Measurements from ENCODE around the gene THAP4. TPM values are rescaled to one million over a fixed set of nuclear protein-coding genes. Genes with fewer than 3 reads are reported as not detected.

The THAP4 gene
- total RNA-seq, 1 donor from 2014 or later, result 59.1 TPM

DNA sequence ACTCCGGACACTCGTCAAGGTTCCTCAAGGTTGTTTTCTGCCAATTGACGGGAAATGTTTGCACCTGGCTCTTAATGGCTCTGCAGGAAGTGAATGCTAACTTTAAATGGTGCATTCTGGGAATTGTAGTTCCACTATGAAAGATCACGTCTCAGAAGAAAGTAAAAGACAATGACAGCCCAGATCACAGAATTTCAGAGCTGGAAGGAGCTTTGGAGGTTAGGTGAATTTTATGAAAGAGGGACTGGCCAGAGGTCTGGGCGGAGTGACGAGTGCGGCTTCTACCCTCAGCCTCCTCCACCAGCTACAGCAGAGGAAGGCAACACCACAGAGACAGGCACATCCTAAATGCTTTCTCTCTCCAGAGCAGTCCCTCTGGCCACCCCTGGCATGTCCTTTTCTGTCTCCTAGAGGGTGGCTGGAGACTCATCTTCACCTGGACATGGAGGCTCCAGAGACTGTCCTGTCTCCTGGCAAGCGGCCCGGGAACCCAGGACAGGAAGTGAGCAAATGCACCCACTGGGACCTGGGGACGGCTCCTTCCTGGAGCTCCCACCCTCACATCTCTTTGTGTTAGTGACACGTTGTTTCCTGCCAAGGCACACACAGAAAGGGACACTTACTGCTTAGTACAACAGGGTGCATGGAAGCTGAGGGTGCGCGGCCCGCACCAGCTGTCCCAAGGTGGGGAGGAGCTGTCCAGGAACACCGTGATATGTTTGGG, 19.4 kb downstream of the THAP4 start:
- Mint-ChIP-seq H3K4me3 (no peak overlapping the region), H3K36me3 (ENCODE audit: low read depth) (peaks cover 13% of the 10 kb centered on the region), H3K4me1 (peaks cover 17% of the 10 kb centered on the region), H3K27me3 (ENCODE audit: low read depth) (no peaks in the 10 kb centered on the region), H3K27ac (ENCODE audit: unreplicated experiment) (no peak overlapping the region), H3K9me3 (peaks cover 3% of the 10 kb centered on the region)
- DNase-seq (ENCODE audit: low read depth, low spot score), result no peak
- no peak for TF ChIP-seq CTCF (conservative IDR thresholded peaks at IDR 0.05)

DNA sequence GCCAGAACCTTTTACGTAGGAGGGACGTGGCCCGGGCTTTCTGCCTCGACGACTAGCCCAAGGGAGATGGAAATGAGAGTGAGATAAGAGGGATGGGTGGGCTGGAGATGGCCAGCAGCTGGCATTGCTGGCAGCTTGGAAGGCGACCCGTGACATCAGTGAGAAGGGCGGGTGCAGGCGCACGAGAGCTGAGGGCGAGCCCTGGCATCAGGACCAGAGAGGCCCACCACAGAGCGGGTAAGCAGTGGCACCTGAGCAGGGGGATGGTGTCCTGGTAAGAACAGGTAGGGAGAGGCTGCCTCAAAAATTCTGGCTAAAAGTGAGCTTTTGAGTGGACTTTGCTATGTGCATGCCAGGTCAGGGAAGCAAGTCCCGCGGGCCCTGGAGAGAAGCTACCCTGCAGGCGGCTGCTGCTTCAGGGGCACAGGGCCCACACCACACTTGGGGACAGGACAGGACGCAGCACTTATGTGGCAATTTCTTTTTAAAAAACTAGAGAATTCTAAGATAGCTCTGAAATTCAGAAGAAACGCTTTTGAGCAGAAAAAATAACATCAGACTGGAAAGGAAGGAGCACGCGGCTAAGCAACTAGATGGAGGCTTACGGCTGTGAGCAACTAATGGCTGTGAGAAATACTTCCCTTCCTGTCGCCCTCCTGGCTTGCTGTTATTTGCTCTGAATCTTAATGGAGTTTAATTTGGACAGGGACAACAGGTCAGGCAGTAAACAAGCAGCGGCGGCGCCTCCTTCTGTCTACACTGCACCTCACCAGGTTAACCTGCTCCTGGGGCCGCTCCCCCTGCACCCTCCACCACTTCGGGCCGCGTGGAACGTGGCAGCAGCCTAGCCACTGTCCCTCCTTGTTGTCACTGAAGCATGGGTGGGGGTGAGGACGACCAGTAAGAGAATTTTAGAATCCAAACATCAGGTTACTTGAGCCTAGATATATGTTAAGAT, 20.5 kb downstream of the THAP4 start:
- TF ChIP-seq CTCF (conservative IDR thresholded peaks at IDR 0.05), result no peak
- peaks cover 10% of the 10 kb centered on the region for H3K36me3 Mint-ChIP-seq (ENCODE audit: low read depth)
- H3K4me3 Mint-ChIP-seq, result no peak overlapping the region
- peaks cover 2% of the 10 kb centered on the region for H3K9me3 Mint-ChIP-seq
- no peaks in the 10 kb centered on the region for H3K27me3 Mint-ChIP-seq (ENCODE audit: low read depth)
- H3K27ac Mint-ChIP-seq (ENCODE audit: unreplicated experiment), result peak overlapping the region; percentile 93
- peaks cover 27% of the 10 kb centered on the region for H3K4me1 Mint-ChIP-seq
- no peak for DNase-seq (ENCODE audit: low read depth, low spot score)

DNA sequence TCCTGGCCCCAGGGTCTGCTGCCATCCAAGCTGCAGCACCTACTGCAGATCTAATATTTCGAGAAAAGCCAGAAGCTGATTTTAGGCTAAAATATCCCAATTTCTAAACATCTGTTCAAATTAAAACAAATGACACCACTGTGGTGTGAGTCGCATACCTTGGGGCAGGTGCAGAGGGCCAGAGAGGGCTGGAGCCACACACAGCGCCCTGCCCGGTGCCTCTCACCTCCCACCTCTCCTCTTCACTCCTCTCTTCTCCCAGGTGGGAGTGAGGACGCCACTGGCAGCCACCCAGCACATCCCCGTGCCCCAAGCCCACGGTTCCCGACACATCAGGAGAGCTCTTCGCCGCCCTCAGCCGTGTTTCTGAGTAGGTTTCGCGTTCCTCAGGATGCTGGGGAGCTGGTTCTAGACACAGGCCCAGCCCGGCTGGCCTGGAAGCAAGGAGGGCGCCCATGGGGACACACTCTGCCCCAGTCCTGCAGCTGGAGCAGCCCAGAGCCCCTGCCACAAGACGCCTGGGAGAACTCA, 21.4 kb downstream of the THAP4 start:
- H3K4me3 Mint-ChIP-seq, result no peak overlapping the region
- DNase-seq (ENCODE audit: low read depth, low spot score), result no peak

GRCh38 chr2:241615041-241615440, 21.9 kb downstream of the THAP4 start:
- H3K36me3 Mint-ChIP-seq (ENCODE audit: low read depth), result peaks cover 3% of the 10 kb centered on the region
- no peaks in the 10 kb centered on the region for H3K27me3 Mint-ChIP-seq (ENCODE audit: low read depth)
- H3K27ac Mint-ChIP-seq (ENCODE audit: unreplicated experiment), result no peak overlapping the region

More for the DNA sequence above, 21.4 kb downstream of the THAP4 start:
- H3K27me3 Mint-ChIP-seq (ENCODE audit: low read depth), result no peaks in the 10 kb centered on the region
- H3K36me3 Mint-ChIP-seq (ENCODE audit: low read depth), result peaks cover 4% of the 10 kb centered on the region
- H3K27ac Mint-ChIP-seq (ENCODE audit: unreplicated experiment), result peak overlapping the region; percentile 93
- TF ChIP-seq CTCF (conservative IDR thresholded peaks at IDR 0.05), result no peak
- no peaks in the 10 kb centered on the region for H3K9me3 Mint-ChIP-seq
- H3K4me1 Mint-ChIP-seq, result peaks cover 29% of the 10 kb centered on the region

More at GRCh38 chr2:241615041-241615440, 21.9 kb downstream of the THAP4 start:
- Mint-ChIP-seq H3K4me3 (no peak overlapping the region), H3K9me3 (no peaks in the 10 kb centered on the region), H3K4me1 (peaks cover 31% of the 10 kb centered on the region)
- DNase-seq (ENCODE audit: low read depth, low spot score), result no peak
- TF ChIP-seq CTCF (conservative IDR thresholded peaks at IDR 0.05), result no peak
